ENCODE results near the gene TMEM219.

DNA sequence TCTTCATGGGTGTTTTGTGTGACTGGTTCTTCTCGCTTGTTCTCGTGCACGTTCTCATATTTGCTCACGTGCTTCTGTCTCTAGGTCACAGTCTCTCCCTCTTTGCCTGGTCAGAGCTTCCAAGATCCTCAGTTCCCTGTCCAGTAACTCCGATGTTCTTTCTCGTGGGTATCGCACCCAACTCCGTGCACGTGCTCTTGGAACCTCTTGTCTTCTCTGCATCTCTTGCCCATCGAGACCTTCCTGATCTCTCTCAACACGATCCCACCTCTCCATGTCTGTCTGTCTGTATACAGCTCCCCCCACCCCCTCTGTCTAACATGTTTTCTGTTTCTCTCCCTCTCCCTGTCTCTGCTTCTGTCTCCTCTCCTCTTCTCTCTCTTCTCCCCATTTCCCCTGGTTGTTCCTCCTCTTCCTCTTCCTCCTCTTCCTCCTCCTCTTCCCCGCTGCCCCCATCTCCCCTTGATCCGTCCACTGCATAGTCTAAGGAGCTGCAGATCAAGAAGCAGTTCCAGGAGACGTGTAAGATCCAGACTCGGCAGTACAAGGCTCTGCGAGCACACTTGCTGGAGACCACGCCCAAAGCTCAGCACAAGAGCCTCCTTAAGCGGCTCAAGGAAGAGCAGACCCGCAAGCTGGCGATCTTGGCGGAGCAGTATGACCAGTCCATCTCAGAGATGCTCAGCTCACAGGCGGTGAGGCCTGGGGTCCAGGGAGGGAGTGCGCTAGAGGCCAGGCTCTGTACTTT lies 27.4 kb downstream of the TMEM219 start:
- TF ChIP-seq, protein P1, sequence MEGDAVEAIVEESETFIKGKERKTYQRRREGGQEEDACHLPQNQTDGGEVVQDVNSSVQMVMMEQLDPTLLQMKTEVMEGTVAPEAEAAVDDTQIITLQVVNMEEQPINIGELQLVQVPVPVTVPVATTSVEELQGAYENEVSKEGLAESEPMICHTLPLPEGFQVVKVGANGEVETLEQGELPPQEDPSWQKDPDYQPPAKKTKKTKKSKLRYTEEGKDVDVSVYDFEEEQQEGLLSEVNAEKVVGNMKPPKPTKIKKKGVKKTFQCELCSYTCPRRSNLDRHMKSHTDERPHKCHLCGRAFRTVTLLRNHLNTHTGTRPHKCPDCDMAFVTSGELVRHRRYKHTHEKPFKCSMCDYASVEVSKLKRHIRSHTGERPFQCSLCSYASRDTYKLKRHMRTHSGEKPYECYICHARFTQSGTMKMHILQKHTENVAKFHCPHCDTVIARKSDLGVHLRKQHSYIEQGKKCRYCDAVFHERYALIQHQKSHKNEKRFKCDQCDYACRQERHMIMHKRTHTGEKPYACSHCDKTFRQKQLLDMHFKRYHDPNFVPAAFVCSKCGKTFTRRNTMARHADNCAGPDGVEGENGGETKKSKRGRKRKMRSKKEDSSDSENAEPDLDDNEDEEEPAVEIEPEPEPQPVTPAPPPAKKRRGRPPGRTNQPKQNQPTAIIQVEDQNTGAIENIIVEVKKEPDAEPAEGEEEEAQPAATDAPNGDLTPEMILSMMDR (IDR thresholded peaks at IDR 0.05), result no peak
- TF ChIP-seq POLR2A (IDR thresholded peaks at IDR 0.05), result no peak

Data from right lobe of liver (tissue), 4 donors.